ENCODE results near the gene CLEC3B.

CLEC3B gene

GRCh38 chr3:45084361-45084760, 58.3 kb downstream of the CLEC3B start:
- no peak for TF ChIP-seq ZNF404 (tag by site-specific recombination; IDR thresholded peaks at IDR 0.05)
- no peak for TF ChIP-seq ZBTB26 (tag by site-specific recombination; optimal IDR thresholded peaks at IDR 0.05)
- no peak for TF ChIP-seq ZNF701 (tag by site-specific recombination; IDR thresholded peaks at IDR 0.05)
- TF ChIP-seq IKZF3 (tag by site-specific recombination; IDR thresholded peaks at IDR 0.05), result no peak
- no peak for TF ChIP-seq OSR2 (tag by site-specific recombination; IDR thresholded peaks at IDR 0.05)
- no peak for TF ChIP-seq ZBTB20 (tag by site-specific recombination; IDR thresholded peaks at IDR 0.05)
- no peak for TF ChIP-seq GLIS2 (tag by site-specific recombination; IDR thresholded peaks at IDR 0.05)
- no peak for TF ChIP-seq ZSCAN4 (tag by site-specific recombination; IDR thresholded peaks at IDR 0.05)
- no peak for TF ChIP-seq ZNF768 (tag by site-specific recombination; IDR thresholded peaks at IDR 0.05)
- TF ChIP-seq SCRT2 (tag by site-specific recombination; IDR thresholded peaks at IDR 0.05), result no peak
- no peak for TF ChIP-seq ZNF571 (tag by site-specific recombination; IDR thresholded peaks at IDR 0.05)
- no peak for TF ChIP-seq SETDB1 (IDR thresholded peaks at IDR 0.05; ENCODE audit: insufficient read length, low read length)
- no peak for TF ChIP-seq KLF17 (tag by site-specific recombination; IDR thresholded peaks at IDR 0.05)
- no peak for TF ChIP-seq ZNF785 (tag by site-specific recombination; IDR thresholded peaks at IDR 0.05)
- TF ChIP-seq ZNF654 (tag by site-specific recombination; IDR thresholded peaks at IDR 0.05; ENCODE audit: low read depth), result no peak
- TF ChIP-seq ZSCAN30 (tag by site-specific recombination; IDR thresholded peaks at IDR 0.05), result no peak
- Histone ChIP-seq H3K9me3 (ENCODE audit: control insufficient read depth, insufficient read depth, low read depth, low read length) (no peaks in the 10 kb centered on the region), H3K4me3 (ENCODE audit: low read depth, low read length) (no peak overlapping the region), H3K27ac (ENCODE audit: extremely low read depth, low read depth, low read length) (no peak overlapping the region), H3K4me1 (ENCODE audit: control insufficient read depth, insufficient read depth, low read length) (no peaks in the 10 kb centered on the region), H3K36me3 (ENCODE audit: control insufficient read depth in 2 of 2, insufficient read depth in 1 of 2, low read length in 2 of 2) (no peaks in the 10 kb centered on the region)
- ChIA-PET POLR2A (no interaction called here), CTCF (no interaction called here)

GRCh38 chr3:45084820-45085816, 59.0 kb downstream of the CLEC3B start:
- ChIA-PET CTCF (no interaction called here), POLR2A (no interaction called here)
- Histone ChIP-seq H3K36me3 (ENCODE audit: control insufficient read depth in 2 of 2, insufficient read depth in 1 of 2, low read length in 2 of 2) (no peaks in the 10 kb centered on the region), H3K4me3 (ENCODE audit: low read depth, low read length) (no peak overlapping the region), H3K4me1 (ENCODE audit: control insufficient read depth, insufficient read depth, low read length) (no peaks in the 10 kb centered on the region), H3K9me3 (ENCODE audit: control insufficient read depth, insufficient read depth, low read depth, low read length) (no peaks in the 10 kb centered on the region), H3K27ac (ENCODE audit: extremely low read depth, low read depth, low read length) (no peak overlapping the region)
- TF ChIP-seq INSM2 (tag by site-specific recombination; IDR thresholded peaks at IDR 0.05) (no peak), GLI2 (tag by site-specific recombination; IDR thresholded peaks at IDR 0.05; ENCODE audit: borderline replicate concordance, low read depth) (no peak), BCL6B (tag by site-specific recombination; IDR thresholded peaks at IDR 0.05) (no peak), ZNF521 (tag by site-specific recombination; IDR thresholded peaks at IDR 0.05) (no peak), ZNF660 (tag by site-specific recombination; IDR thresholded peaks at IDR 0.05) (no peak), ZNF747 (tag by site-specific recombination; IDR thresholded peaks at IDR 0.05) (no peak), ZSCAN30 (tag by site-specific recombination; IDR thresholded peaks at IDR 0.05) (no peak), ZNF398 (tag by site-specific recombination; IDR thresholded peaks at IDR 0.05) (no peak), ZNF548 (tag by site-specific recombination; IDR thresholded peaks at IDR 0.05) (no peak)
